ENCODE data around the gene TMEM238L.
"Not testable (repeated sequence)": the region's sequence is repeated elsewhere in the genome, so short reads cannot be mapped to it uniquely, and the experiment has no call there.

Gene TMEM238L

GRCh38 chr17:10803830-10804475, at the start of gene TMEM238L:
TSS of gene TMEM238L (minus strand) at chr17:10804099. CDS start at chr17:10803963, 136 bp downstream.
- no peak for DNase-seq

GRCh38 chr17:10846636-10847035, 42.7 kb upstream of the TMEM238L start:
- not testable (repeated sequence) for DNase-seq

GRCh38 chr17:10845388-10845751, 41.5 kb upstream of the TMEM238L start:
- no peak for DNase-seq

- DNase-seq: peak; percentile 47
Observed at GRCh38 chr17:10844621-10845387, 40.9 kb upstream of the TMEM238L start.

GRCh38 chr17:10843811-10844210, 39.9 kb upstream of the TMEM238L start:
- no peak for DNase-seq

GRCh38 chr17:10842658-10843057, 38.8 kb upstream of the TMEM238L start:
- no peak for DNase-seq

GRCh38 chr17:10838682-10839081, 34.8 kb upstream of the TMEM238L start:
- DNase-seq: no peak

GRCh38 chr17:10837921-10838320, 34.0 kb upstream of the TMEM238L start, which contains the start of gene PIRT:
TSS of gene PIRT (minus strand) at chr17:10838087. CDS start at chr17:10825645, 12,442 bp downstream.
- no peak for DNase-seq

- no peak for DNase-seq
Observed at GRCh38 chr17:10836966-10837590, 33.2 kb upstream of the TMEM238L start.

GRCh38 chr17:10836145-10836544, 32.2 kb upstream of the TMEM238L start:
- no peak for DNase-seq

- no peak for DNase-seq
Observed at GRCh38 chr17:10831696-10832095, 27.8 kb upstream of the TMEM238L start.

- DNase-seq: no peak
Observed at GRCh38 chr17:10827898-10828552, 24.1 kb upstream of the TMEM238L start.

- DNase-seq: no peak
Observed at GRCh38 chr17:10824874-10825273, 21.0 kb upstream of the TMEM238L start.

- no peak for DNase-seq
Observed at GRCh38 chr17:10821770-10822169, 17.9 kb upstream of the TMEM238L start.

- DNase-seq: no peak
Observed at GRCh38 chr17:10821054-10821453, 17.2 kb upstream of the TMEM238L start.

GRCh38 chr17:10815319-10815718, 11.4 kb upstream of the TMEM238L start:
- DNase-seq: no peak

- DNase-seq: no peak
Observed at GRCh38 chr17:10814075-10814474, 10.2 kb upstream of the TMEM238L start.

- DNase-seq: no peak
Observed at GRCh38 chr17:10812674-10813073, 8.8 kb upstream of the TMEM238L start.

GRCh38 chr17:10809605-10810004, 5.7 kb upstream of the TMEM238L start:
- DNase-seq: no peak

GRCh38 chr17:10807704-10808128, 3.8 kb upstream of the TMEM238L start:
- DNase-seq: no peak

- DNase-seq: no peak
Observed at GRCh38 chr17:10806545-10807262, 2.8 kb upstream of the TMEM238L start.

- no peak for DNase-seq
Observed at GRCh38 chr17:10805911-10806310, 2.0 kb upstream of the TMEM238L start.

GRCh38 chr17:10804546-10804945, 647 bp upstream of the TMEM238L start:
- no peak for DNase-seq
